Forelimb muscle (tissue), 1 donor: ENCODE data around the gene BTN2A1. TPM values are rescaled to one million over a fixed set of nuclear protein-coding genes. Genes with fewer than 3 reads are reported as not detected.

Experiments
- DNase-seq: peaks from one replicate; pipeline ENCODE4 v3.0.0-alpha.2; 2013; ENCODE audit warnings: low read depth
- polyA plus RNA-seq: library from polyadenylated mRNA; unstranded; fragments of 120-200 nt; gene quantifications from one replicate; pipeline ENCODE4 v1.2.1, GENCODE V29; 2013; ENCODE audit not compliant: insufficient read length

Gene BTN2A1
- polyA plus RNA-seq, 1 donor: 27.5 TPM

GRCh38 chr6:26468829-26469228 lies 11.1 kb downstream of the BTN2A1 start:
- DNase-seq: no peak

DNA sequence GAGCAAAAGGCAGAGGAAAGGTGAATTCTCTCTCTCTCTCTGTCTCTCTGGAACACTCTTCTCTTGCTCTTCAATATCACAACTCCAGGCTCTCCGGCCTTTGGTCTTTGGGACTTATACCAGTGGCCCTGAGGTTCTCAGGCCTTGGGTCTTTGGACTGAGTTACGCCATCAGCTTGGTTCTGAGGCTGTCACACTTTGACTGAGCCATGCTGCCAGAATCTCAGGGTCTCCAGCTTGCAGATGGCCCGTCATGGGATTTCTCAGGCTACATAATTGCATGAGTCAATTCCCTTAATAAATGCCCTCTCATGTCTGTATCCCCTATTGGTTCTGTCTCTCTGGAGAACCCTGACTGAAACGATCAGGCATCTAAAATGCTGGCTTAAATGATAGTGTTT lies 12.9 kb downstream of the BTN2A1 start:
- no peak for DNase-seq

DNA sequence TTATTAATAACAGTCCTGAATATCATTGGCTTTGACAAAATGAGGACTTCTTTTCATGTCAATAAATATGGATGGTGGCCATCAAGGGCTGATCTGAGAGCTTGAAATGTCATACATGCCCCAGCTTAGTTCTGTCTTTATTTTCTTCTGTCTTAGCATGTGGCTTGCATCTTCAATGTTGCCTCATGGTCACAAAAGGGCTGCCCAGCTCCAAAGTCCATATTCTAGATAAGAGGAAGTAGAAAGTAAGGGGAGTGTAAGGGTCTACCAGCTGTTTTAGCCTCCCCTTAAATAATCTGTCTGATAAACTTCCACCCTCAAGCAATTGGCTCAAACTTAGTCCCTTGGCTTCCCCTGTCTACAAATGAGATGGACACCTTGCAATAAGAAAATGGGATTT lies 14.2 kb downstream of the BTN2A1 start:
- no peak for DNase-seq

- DNase-seq: no peak
Observed at GRCh38 chr6:26472549-26473290, 15.0 kb downstream of the BTN2A1 start.

DNA sequence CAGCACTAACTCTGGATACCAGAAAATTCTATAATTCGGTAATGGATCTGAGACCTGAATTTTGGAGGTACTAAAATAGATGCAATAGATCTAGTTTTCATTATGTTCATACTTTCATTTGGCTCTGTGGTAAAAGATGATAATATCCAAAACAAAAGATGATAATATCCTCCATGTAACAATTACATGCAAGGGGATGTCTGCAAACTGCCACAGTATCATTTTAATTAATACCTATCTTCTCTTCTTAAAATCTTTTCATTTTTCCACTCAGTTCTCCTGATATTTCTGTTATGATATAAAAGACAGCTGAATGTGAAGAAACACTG lies 15.6 kb downstream of the BTN2A1 start:
- no peak for DNase-seq

GRCh38 chr6:26473758-26474438 lies 16.1 kb downstream of the BTN2A1 start:
- peak; percentile 91 for DNase-seq

DNA sequence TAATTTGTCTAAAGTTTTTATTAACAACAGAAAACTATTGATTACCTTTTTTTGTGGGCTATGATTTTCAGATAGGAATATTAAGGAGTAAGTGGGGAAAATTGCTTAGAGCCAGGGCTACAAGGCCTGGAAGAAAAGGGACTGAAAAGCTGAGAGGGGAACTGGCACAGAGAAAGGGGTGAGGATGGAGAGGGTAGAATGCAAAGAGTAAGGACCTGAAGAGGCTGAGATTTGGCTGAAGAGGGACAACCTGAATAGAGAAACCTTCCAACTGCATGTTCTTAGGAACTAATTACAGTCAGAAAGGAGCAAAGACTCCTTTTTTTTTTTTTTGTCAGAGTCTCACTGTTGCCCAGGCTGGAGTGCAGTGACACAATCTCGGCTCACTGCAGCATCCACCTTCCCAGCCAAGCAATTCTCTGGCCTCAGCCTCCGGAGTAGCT lies 16.7 kb downstream of the BTN2A1 start:
- no peak for DNase-seq

GRCh38 chr6:26475823-26476729 lies 18.3 kb downstream of the BTN2A1 start:
- DNase-seq: no peak

GRCh38 chr6:26476896-26477295 lies 19.1 kb downstream of the BTN2A1 start:
- DNase-seq: no peak

DNA sequence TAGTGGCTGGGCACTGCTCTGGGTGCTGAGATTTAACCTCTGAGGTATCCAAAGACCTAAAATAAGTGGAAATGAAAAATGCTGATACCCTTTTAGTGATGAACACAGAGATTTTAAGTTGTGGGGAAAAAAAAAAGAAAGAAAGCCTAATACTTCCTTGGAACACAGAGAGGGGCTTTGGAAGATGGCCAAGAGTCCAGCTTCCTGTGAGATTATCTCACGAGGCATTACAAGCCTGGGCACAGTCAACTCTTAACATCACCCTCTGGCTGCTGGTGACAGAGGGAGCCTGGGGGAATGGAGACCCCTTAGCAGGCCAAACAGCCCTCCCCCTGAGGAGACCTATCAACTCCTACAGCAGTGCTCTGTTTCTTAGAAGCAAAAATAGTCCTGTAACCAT lies 19.7 kb downstream of the BTN2A1 start:
- no peak for DNase-seq

- DNase-seq: no peak
Observed at GRCh38 chr6:26478100-26478984, 20.6 kb downstream of the BTN2A1 start.

- DNase-seq: no peak
Observed at GRCh38 chr6:26478985-26479278, 21.2 kb downstream of the BTN2A1 start.

DNA sequence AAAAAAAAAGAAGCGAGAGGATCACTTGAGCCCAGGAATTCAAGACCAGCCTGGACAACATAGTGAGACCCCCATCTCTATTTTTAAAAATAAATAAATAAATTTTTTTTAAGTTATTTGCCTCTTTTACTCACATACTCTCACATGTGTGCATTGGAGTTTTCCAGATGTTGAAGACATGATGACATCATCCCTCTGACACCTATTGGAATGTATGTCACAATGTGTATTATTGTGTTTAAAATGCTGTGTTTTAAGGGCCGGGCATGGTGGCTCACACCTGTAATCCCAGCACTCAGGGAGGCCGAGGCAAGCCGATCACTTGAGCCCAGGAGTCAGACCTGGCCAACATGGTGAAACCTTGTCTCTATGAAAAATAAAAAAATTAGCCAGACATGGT lies 24.6 kb downstream of the BTN2A1 start:
- DNase-seq: no peak

- DNase-seq: no peak
Observed at GRCh38 chr6:26483727-26484126, 26.0 kb downstream of the BTN2A1 start.

DNA sequence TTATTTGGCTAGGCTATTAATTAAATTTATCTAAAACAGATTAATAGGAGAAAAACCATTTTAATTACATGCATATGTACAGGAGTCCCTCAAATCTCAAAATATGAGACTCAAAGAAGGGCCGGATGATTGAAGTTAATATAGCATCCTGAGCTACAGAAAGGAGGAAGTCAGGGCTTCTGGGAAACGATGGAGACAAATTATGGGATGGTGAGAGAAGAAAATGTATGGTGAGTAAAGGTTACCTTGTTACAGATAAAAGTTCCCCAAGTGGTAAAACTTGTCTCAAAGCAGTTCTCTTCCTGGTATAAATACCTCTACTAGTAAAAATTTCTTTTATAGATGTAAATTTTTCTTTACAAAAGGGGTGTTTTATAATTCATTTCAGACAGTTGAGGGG lies 26.4 kb downstream of the BTN2A1 start:
- no peak for DNase-seq

DNA sequence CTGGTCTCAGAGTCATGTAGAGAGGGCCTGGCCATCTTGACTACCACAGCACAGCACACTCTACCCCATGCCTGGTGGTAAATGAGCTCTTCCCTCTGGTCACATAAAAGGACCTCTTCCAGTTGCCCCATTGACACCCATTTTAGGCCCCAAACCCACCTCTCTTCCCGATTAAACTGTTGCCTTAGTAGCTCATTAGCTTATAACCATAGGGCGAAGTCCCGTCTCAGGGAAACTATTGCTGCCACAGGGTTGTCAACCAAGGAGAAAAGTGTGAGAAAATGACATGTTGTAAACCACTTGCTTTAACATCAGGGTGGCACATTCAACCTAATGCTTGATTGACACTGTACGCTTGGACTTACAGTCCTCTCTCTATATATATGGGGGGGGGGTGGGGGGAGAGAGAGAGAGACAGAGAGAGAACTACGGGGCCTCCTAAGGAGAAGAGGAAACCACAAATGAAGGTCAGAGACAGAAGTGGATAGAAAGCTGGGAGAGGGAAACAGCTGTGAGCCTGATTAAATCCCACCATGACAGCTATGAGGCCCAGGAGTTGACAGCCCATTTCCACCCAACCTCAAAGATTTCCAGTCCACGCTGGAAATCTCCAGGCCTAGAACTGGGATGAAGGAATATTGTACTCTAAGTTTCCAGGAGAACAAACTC lies 27.5 kb downstream of the BTN2A1 start:
- DNase-seq: no peak

DNA sequence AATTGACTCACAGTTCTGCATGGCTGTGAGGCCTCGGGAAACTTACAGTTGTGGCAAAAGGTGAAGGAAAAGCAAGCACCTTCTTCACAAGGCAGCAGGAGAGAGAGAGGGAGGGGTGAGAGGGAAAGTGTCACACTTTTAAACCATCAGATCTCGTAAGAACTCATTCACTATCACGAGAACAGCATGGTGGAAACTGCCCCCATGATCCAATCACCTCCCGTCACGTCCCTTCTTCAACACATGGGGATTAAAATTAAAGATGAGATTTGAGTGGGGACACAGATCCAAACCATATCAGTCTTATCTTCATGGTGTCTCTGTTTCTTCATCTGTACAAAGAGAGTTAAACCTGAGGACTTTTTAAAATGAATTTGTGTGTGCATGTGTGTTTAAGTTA lies 28.6 kb downstream of the BTN2A1 start:
- no peak for DNase-seq

GRCh38 chr6:26487466-26487865 lies 29.7 kb downstream of the BTN2A1 start:
- DNase-seq: no peak

GRCh38 chr6:26489996-26490964 lies 32.5 kb downstream of the BTN2A1 start:
- DNase-seq: no peak

- no peak for DNase-seq
Observed at GRCh38 chr6:26491604-26492003, 33.8 kb downstream of the BTN2A1 start.
